Activated CD8-positive, alpha-beta memory T cell treated with anti-CD3 and anti-CD28 coated beads for 24 hours (primary cell): Measurements from ENCODE around the gene USP3.
A peak's percentile ranks its signal among the peaks of the same experiment; 100 is the strongest.

ENCODE experiments used
- DNase-seq: peaks from one replicate; pipeline ENCODE4 v3.0.0-alpha.2; 2020

USP3 gene

GRCh38 chr15:63504247-63504978 is at the start of gene USP3:
TSS of gene USP3 (plus strand) at chr15:63504593. CDS start at chr15:63504740, 147 bp downstream.
- peak; percentile 99 for DNase-seq

GRCh38 chr15:63456258-63456657 is 48.1 kb upstream of the USP3 start:
- DNase-seq = no peak

GRCh38 chr15:63457379-63457778 is 47.0 kb upstream of the USP3 start:
- DNase-seq = no peak

GRCh38 chr15:63458026-63458425 is 46.4 kb upstream of the USP3 start:
- no peak for DNase-seq

- DNase-seq = no peak
These were observed 45.5 kb upstream of the USP3 start for GRCh38 chr15:63458794-63459395.

- DNase-seq = no peak
These were observed 43.9 kb upstream of the USP3 start for GRCh38 chr15:63460210-63461155.

- DNase-seq = no peak
These were observed 43.0 kb upstream of the USP3 start for GRCh38 chr15:63461230-63461985.

- DNase-seq = no peak
These were observed 42.3 kb upstream of the USP3 start for GRCh38 chr15:63462088-63462487.

GRCh38 chr15:63463036-63463435 is 41.4 kb upstream of the USP3 start:
- DNase-seq = no peak

- no peak for DNase-seq
These were observed 40.6 kb upstream of the USP3 start for GRCh38 chr15:63463793-63464192.

GRCh38 chr15:63465104-63465503 is 39.3 kb upstream of the USP3 start:
- DNase-seq = no peak

GRCh38 chr15:63466378-63467192 is 37.8 kb upstream of the USP3 start:
- peak; percentile 75 for DNase-seq

- no peak for DNase-seq
These were observed 35.2 kb upstream of the USP3 start for GRCh38 chr15:63469190-63469589.

GRCh38 chr15:63469984-63470383 is 34.4 kb upstream of the USP3 start:
- no peak for DNase-seq

GRCh38 chr15:63473007-63473748 is 31.2 kb upstream of the USP3 start:
- no peak for DNase-seq

GRCh38 chr15:63473749-63473998 is 30.7 kb upstream of the USP3 start:
- no peak for DNase-seq

- peak; percentile 73 for DNase-seq
These were observed 30.2 kb upstream of the USP3 start for GRCh38 chr15:63473999-63474809.

GRCh38 chr15:63474810-63475316 is 29.5 kb upstream of the USP3 start:
- DNase-seq = no peak

- no peak for DNase-seq
These were observed 28.7 kb upstream of the USP3 start for GRCh38 chr15:63475707-63476106.

GRCh38 chr15:63476229-63476632 is 28.2 kb upstream of the USP3 start:
- DNase-seq = no peak
